Keratinocyte (primary cell): Measurements from ENCODE around the gene RFPL3. TPM values are rescaled to one million over a fixed set of nuclear protein-coding genes. Genes with fewer than 3 reads are reported as not detected.

ENCODE experiments used
- DNase-seq: peaks from one replicate; pipeline ENCODE4 v3.0.0-alpha.2; 2011; ENCODE audit warnings: low read depth, missing footprints, low spot score
- FAIRE-seq: peaks from 2 replicates; lab custom pipeline; 2011; peaks lifted over from hg19 to GRCh38; lab: Jason Lieb, UNC
- H2AFZ ChIP-seq: 2 replicates; pipeline ENCODE4 v1.6.0; 2012; ENCODE audit warnings: low read length, control low read depth, inconsistent platforms; ENCODE audit not compliant: control insufficient read depth
- H3K27ac ChIP-seq: 2 replicates; pipeline ENCODE4 v1.5.1; 2011; ENCODE audit warnings: low read length; ENCODE audit not compliant: control insufficient read depth, insufficient read depth
- H3K27me3 ChIP-seq: 3 replicates; pipeline ENCODE4 v1.6.0; 2011; ENCODE audit warnings: low read length; ENCODE audit not compliant: control insufficient read depth, insufficient read depth; ENCODE audit errors: extremely low read depth
- H3K36me3 ChIP-seq, 2 experiments: 2 replicates in 1 of 2; 3 replicates in 1 of 2; pipeline ENCODE4 v1.5.1; 2011; ENCODE audit warnings: low read length in 2 of 2, mild to moderate bottlenecking in 1 of 2; ENCODE audit not compliant: control insufficient read depth in 2 of 2, insufficient read depth in 2 of 2; ENCODE audit errors: extremely low read depth in 1 of 2
- H3K4me1 ChIP-seq: 3 replicates; pipeline ENCODE4 v1.5.1; 2011; ENCODE audit warnings: low read length; ENCODE audit not compliant: control insufficient read depth, insufficient read depth; ENCODE audit errors: extremely low read depth
- H3K4me2 ChIP-seq: 3 replicates; pipeline ENCODE4 v1.6.0; 2011; ENCODE audit warnings: low read depth, low read length; ENCODE audit not compliant: control insufficient read depth, insufficient read depth; ENCODE audit errors: extremely low read depth
- H3K4me3 ChIP-seq, 3 experiments: fragments of 200-600 bp in 1 of 3; sonication (generic) in 1 of 3; 2 replicates in 2 of 3; 3 replicates in 1 of 3; pipeline ENCODE4 v1.5.1; 2011 to 2016; ENCODE audit warnings: low read length in 3 of 3, mild to moderate bottlenecking in 3 of 3, control low read depth in 2 of 3, inconsistent platforms in 1 of 3, low read depth in 1 of 3, mixed read lengths in 1 of 3, mixed run types in 1 of 3, moderate library complexity in 1 of 3; ENCODE audit not compliant: control insufficient read depth in 2 of 3, insufficient read depth in 2 of 3; ENCODE audit errors: extremely low read depth in 1 of 3
- H3K79me2 ChIP-seq: 2 replicates; pipeline ENCODE4 v1.6.0; 2012; ENCODE audit warnings: low read length; ENCODE audit not compliant: control insufficient read depth, insufficient read depth
- H3K9ac ChIP-seq: 3 replicates; pipeline ENCODE4 v1.6.0; 2011; ENCODE audit warnings: low read length; ENCODE audit not compliant: control insufficient read depth, insufficient read depth; ENCODE audit errors: extremely low read depth
- H3K9me1 ChIP-seq: 3 replicates; pipeline ENCODE4 v1.6.0; 2011; ENCODE audit warnings: low read length; ENCODE audit not compliant: control insufficient read depth, insufficient read depth; ENCODE audit errors: extremely low read depth
- H3K9me3 ChIP-seq: 2 replicates; pipeline ENCODE4 v1.5.1; 2012; ENCODE audit warnings: low read depth, low read length; ENCODE audit not compliant: control insufficient read depth
- H4K20me1 ChIP-seq: 3 replicates; pipeline ENCODE4 v1.6.0; 2011; ENCODE audit warnings: low read length; ENCODE audit not compliant: control insufficient read depth, insufficient read depth; ENCODE audit errors: extremely low read depth
- EZH2 ChIP-seq: IDR thresholded peaks from one replicate; pipeline ENCODE4 v1.6.1; 2012; ENCODE audit warnings: inconsistent platforms, mild to moderate bottlenecking, low read length, moderate library complexity
- dilution Hi-C: fragments of 300-500 bp; cut with MboI; formaldehyde crosslinking; loops from one replicate; pipeline ENCODE4 v1.7.0; 2020; ENCODE audit warnings: low sequenced_read_pairs; ENCODE audit not compliant: extremely low pct_ligation_motif_present
- polyA plus RNA-seq, 5 experiments: library from polyadenylated mRNA; depleted of rRNA in 3 of 5; stranded (reverse) in 3 of 5; stranded (forward) in 1 of 5; unstranded in 1 of 5; fragments of >200 nt; gene quantifications; 1 replicate in 1 of 5; 2 replicates in 3 of 5; 3 replicates in 1 of 5; pipeline versions ENCODE4 v1.2.1 to v1.2.3, GENCODE V29; 2011 to 2012; ENCODE audit warnings: missing spikeins in 2 of 5, low read depth in 1 of 5, low replicate concordance in 1 of 5
- TF ChIP-seq, protein P1 (sequence below), 3 experiments: IDR thresholded peaks in 1 of 3; conservative IDR thresholded peaks in 1 of 3; optimal IDR thresholded peaks in 1 of 3; 2 replicates in 2 of 3; 3 replicates in 1 of 3; pipeline versions ENCODE3 to v1.5.1; 2011; ENCODE audit warnings: low read length in 3 of 3, mild to moderate bottlenecking in 3 of 3, moderate library complexity in 2 of 3, control low read depth in 1 of 3, inconsistent platforms in 1 of 3; ENCODE audit not compliant: insufficient read depth in 2 of 3; ENCODE audit errors: extremely low read depth in 1 of 3

Gene RFPL3
- polyA plus RNA-seq, 1 donor (not counting 4 experiments of a cell fraction or from before 2014, with no cell fraction given), result not detected

GRCh38 chr22:32333769-32334659, 23.7 kb upstream of the RFPL3 start:
- Histone ChIP-seq H3K9me1 (no peaks in the 10 kb centered on the region), H3K27ac (no peak overlapping the region), H3K9me3 (no peaks in the 10 kb centered on the region), H3K36me3 (no peaks in the 10 kb centered on the region), H3K4me3 (no peak overlapping the region), H3K4me1 (no peaks in the 10 kb centered on the region), H2AFZ (no peak overlapping the region), H3K27me3 (peaks cover 5% of the 10 kb centered on the region), H3K4me2 (no peak overlapping the region), H3K79me2 (no peaks in the 10 kb centered on the region), H3K9ac (no peak overlapping the region), H4K20me1 (no peaks in the 10 kb centered on the region)
- TF ChIP-seq EZH2, result no peak
- TF ChIP-seq, protein P1, sequence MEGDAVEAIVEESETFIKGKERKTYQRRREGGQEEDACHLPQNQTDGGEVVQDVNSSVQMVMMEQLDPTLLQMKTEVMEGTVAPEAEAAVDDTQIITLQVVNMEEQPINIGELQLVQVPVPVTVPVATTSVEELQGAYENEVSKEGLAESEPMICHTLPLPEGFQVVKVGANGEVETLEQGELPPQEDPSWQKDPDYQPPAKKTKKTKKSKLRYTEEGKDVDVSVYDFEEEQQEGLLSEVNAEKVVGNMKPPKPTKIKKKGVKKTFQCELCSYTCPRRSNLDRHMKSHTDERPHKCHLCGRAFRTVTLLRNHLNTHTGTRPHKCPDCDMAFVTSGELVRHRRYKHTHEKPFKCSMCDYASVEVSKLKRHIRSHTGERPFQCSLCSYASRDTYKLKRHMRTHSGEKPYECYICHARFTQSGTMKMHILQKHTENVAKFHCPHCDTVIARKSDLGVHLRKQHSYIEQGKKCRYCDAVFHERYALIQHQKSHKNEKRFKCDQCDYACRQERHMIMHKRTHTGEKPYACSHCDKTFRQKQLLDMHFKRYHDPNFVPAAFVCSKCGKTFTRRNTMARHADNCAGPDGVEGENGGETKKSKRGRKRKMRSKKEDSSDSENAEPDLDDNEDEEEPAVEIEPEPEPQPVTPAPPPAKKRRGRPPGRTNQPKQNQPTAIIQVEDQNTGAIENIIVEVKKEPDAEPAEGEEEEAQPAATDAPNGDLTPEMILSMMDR (optimal IDR thresholded peaks at IDR 0.05 in 1 of 3, IDR thresholded peaks at IDR 0.05 in 1 of 3, conservative IDR thresholded peaks at IDR 0.05 in 1 of 3; ENCODE audit: extremely low read depth in 1 of 3, insufficient read depth in 2 of 3, low read length in 3 of 3), result no peak
- FAIRE-seq, result no peak
- DNase-seq, result no peak
- dilution Hi-C loops, result no loop called here

- DNase-seq, result no peak
- Histone ChIP-seq H3K27ac (no peak overlapping the region), H3K9me3 (no peaks in the 10 kb centered on the region), H3K4me2 (no peak overlapping the region), H3K4me3 (no peak overlapping the region), H3K79me2 (no peaks in the 10 kb centered on the region), H3K9ac (no peak overlapping the region), H3K9me1 (no peaks in the 10 kb centered on the region), H3K4me1 (no peaks in the 10 kb centered on the region), H3K36me3 (no peaks in the 10 kb centered on the region), H3K27me3 (peaks cover 5% of the 10 kb centered on the region), H2AFZ (no peak overlapping the region), H4K20me1 (no peaks in the 10 kb centered on the region)
- TF ChIP-seq, protein P1 (optimal IDR thresholded peaks at IDR 0.05 in 1 of 3, IDR thresholded peaks at IDR 0.05 in 1 of 3, conservative IDR thresholded peaks at IDR 0.05 in 1 of 3; ENCODE audit: extremely low read depth in 1 of 3, insufficient read depth in 2 of 3, low read length in 3 of 3), result no peak
- no peak for TF ChIP-seq EZH2
- dilution Hi-C loops, result no loop called here
- FAIRE-seq, result no peak
Observed at GRCh38 chr22:32334660-32335365, 22.9 kb upstream of the RFPL3 start.
